Activated CD8-positive, alpha-beta memory T cell treated with anti-CD3 and anti-CD28 coated beads, Interleukin-2, amount 10 ng/mL, durations not matched to agents 7 days and 5 days (primary cell): ENCODE data around the gene SLC39A3. TPM values are rescaled to one million over a fixed set of nuclear protein-coding genes. Genes with fewer than 3 reads are reported as not detected.

Source experiments
- ATAC-seq: fragments of 150-1000 bp; cut with Tn5 transposase; one replicate; pipeline ENCODE4 v1.10.0; 2021; ENCODE audit warnings: moderate library complexity
- CTCF ChIA-PET: fragments of 350-600 bp; sonication (Branson Sonifier 250); formaldehyde crosslinking; loops from one replicate; lab custom pipeline; 2021; ENCODE audit warnings: antibody characterized with exemption; lab: Charles Lee
- DNase-seq: peaks from one replicate; pipeline ENCODE4 v3.0.0-alpha.2; 2020
- H3K27ac Mint-ChIP-seq: one replicate; pipeline ENCODE4 v1.8.0; 2021; ENCODE audit warnings: mild to moderate bottlenecking, mixed read lengths
- H3K27me3 Mint-ChIP-seq: one replicate; pipeline ENCODE4 v1.8.0; 2021; ENCODE audit warnings: mixed read lengths
- H3K36me3 Mint-ChIP-seq: one replicate; pipeline ENCODE4 v1.8.0; 2021; ENCODE audit warnings: mild to moderate bottlenecking, mixed read lengths
- H3K4me1 Mint-ChIP-seq: one replicate; pipeline ENCODE4 v1.8.0; 2021; ENCODE audit warnings: mixed read lengths
- H3K4me3 Mint-ChIP-seq: one replicate; pipeline ENCODE4 v1.8.0; 2021; ENCODE audit warnings: mild to moderate bottlenecking, moderate library complexity, mixed read lengths
- H3K9me3 Mint-ChIP-seq: one replicate; pipeline ENCODE4 v1.8.0; 2022; ENCODE audit warnings: low read depth, mixed read lengths
- total RNA-seq, 2 experiments: library from RNA; stranded (reverse); gene quantifications; one replicate each; pipeline ENCODE4 v1.2.3, GENCODE V29; 2021

The SLC39A3 gene
- total RNA-seq, 2 experiments from 2014 or later, result 36.9 to 41.3 TPM

DNA sequence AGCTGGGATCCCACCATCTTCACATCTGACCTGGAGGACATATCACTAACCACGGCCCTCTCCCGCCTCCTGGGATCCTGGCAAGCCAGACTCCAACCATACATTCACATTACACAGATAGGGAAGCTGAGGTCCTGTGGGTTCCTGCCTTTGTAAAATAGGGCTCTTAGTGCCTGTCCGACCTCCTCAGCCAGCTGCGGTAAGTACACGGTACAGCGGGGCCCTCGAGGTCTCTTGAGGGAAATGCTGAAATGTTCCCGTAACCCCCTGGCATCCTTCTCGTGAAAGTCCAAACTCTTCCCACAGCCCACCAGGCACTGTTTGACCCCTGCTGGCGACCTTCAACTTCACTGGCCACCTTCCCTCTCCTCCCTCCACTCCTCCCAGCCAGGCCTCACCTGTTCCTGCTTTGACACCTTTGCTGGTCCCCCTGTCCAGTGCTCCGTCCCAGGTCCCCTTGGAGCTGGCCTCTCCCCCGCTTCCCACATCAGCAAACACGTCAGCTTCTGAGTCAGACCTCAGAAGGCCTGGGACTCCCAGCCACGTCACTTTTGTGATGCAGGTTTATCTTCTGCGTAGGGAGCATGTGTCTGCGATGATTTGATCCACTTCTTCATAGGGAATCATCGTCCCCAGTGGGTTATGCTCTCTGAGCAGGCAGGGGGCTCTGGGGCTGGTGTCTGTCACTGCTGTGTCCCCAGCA lies 28.5 kb downstream of the SLC39A3 start:
- Mint-ChIP-seq H3K27me3 (no peaks in the 10 kb centered on the region), H3K4me3 (no peak overlapping the region), H3K27ac (no peak overlapping the region), H3K4me1 (peaks cover 3% of the 10 kb centered on the region), H3K36me3 (peaks cover 3% of the 10 kb centered on the region), H3K9me3 (peaks cover 10% of the 10 kb centered on the region)
- DNase-seq (no peak), ATAC-seq (no peak)
- CTCF ChIA-PET, result interaction anchor here (0.7 to 1.1 kb wide), 2 partner anchors 12 to 63 kb away, joined by 3 read pairs; no protein-coding TSS in a partner anchor

DNA sequence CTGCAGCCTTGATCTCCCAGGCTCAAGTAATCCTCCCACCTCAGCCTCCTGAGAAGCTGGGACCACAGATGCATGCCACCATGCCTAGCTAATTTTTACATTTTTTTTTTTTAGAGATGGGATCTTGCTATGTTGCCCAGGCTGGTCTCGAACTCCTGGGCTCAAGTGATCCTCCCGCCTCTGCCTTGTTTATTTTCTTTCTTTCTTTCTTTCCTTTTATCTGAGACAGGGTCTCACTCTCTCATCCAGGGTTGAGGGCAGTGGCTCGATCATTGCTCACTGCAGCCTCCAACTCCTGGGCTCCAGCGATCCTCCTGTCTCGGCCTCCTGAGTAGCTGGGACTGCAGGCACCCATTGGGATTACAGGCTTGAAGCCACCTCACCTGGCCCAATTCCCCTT lies 33.6 kb downstream of the SLC39A3 start:
- H3K27me3 Mint-ChIP-seq, result peaks cover 5% of the 10 kb centered on the region
- ATAC-seq (no peak), DNase-seq (no peak)
- H3K36me3 Mint-ChIP-seq, result no peaks in the 10 kb centered on the region
- H3K27ac Mint-ChIP-seq, result no peak overlapping the region
- H3K4me3 Mint-ChIP-seq, result no peak overlapping the region
- CTCF ChIA-PET, result no interaction called here
- H3K9me3 Mint-ChIP-seq, result no peaks in the 10 kb centered on the region
- peaks cover 6% of the 10 kb centered on the region for H3K4me1 Mint-ChIP-seq

DNA sequence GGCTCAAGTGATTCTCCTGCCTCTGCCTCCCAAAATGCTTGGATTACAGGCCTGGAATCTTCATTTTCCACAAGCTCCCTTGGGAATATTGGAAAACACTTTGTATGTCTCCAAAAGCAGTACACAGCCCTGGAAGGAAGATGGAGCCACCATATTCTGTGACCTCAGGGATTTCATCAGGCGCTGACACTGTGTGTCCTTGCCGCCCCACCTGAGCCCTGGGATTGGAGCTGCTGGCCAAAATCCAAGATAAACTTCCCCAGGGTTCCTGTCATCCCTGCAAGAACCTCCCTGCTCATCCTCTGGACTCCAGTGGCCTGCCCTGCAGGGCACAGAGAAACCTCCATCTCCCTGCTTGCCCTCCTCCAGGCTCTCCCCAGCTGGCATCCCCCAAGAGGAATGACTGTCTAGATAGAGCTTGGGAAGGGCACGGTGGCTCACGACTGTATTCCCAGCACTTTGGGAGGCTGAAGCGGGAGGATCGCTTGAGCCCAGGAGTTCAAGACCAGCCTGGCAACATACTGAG lies 36.1 kb downstream of the SLC39A3 start:
- ATAC-seq (no peak), DNase-seq (no peak)
- Mint-ChIP-seq H3K27ac (no peak overlapping the region), H3K4me1 (peaks cover 5% of the 10 kb centered on the region), H3K9me3 (no peaks in the 10 kb centered on the region), H3K27me3 (peaks cover 7% of the 10 kb centered on the region), H3K36me3 (no peaks in the 10 kb centered on the region), H3K4me3 (no peak overlapping the region)
- CTCF ChIA-PET, result interaction anchor here (0.6 kb wide), 1 partner anchor 271 kb away, joined by 3 read pairs; no protein-coding TSS in a partner anchor

DNA sequence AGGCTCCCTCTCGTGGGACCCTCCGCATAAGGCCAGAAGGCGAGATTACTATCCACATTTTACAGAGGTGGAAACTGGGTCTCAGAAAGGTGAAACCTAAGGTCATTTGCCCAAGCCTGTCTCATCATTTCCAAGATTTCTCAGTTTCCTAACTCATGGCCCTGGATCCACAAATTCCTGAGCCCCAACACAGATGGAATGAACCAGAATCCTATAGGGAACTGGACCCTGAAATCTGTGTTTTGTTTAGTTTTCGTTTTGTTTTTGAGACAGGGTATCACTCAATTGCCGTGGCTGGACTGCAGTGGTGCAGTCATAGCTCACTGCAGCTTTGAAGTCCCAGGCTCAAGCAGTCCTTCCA lies 36.8 kb downstream of the SLC39A3 start:
- Mint-ChIP-seq H3K27me3 (peaks cover 7% of the 10 kb centered on the region), H3K9me3 (no peaks in the 10 kb centered on the region), H3K4me3 (no peak overlapping the region), H3K4me1 (peaks cover 7% of the 10 kb centered on the region), H3K27ac (no peak overlapping the region), H3K36me3 (no peaks in the 10 kb centered on the region)
- no peak for DNase-seq
- CTCF ChIA-PET, result interaction anchor here (0.6 kb wide), 1 partner anchor 272 kb away, joined by 3 read pairs; no protein-coding TSS in a partner anchor
- no peak for ATAC-seq

DNA sequence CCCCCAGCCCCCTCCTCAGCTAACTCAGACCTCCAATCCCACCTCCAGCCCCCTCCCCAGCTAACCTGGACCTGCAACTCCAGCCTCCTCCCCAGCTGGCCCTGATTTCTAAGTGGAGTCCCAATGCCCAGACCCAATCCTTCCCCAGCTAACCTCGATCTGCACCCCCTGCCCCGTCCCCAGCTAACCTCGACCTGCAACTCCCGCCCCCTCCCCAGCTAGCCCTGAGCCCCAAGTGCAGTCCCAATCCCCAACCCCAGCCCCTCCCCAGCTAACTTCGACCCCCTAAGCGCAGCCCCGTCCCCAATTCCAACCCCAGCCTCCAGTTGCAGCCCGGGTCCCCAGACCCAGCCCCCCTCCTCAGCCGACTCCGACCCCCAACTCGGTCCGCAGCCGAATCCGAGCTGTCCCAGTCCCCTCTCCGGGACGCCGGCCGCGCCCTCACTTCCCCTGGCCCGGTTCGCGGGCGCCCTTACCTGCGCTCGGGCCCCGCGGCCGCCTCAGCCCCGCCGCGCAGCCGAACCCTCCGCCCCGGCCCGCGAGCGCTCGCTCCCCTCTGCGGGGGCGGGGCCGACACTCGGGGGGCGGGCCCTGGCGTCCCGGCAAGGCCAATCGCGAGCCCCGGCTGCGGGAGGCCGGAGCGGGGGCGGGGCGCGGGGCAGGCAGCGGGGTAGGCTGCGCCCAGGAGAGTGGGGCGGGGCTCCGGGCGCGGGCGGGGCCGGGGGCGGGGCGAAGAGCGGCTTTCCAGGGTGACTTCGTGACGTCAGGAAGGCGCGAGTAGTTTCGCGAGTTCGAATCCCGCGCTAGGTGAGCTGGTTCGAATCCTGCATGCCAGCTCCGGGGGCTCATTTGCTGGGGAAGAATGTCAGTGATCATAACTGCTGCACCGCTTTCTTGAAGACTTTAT lies 37.4 kb downstream of the SLC39A3 start, which contains the start of gene GNG7:
Gene GNG7, minus strand, starts transcription at position 525 of the 907 bp plus-strand sequence. CDS start 182,006 bp downstream, outside the sequence.
- CTCF ChIA-PET, result interaction anchor here (1.0 to 1.4 kb wide), 3 partner anchors 48 to 402 kb away, joined by 3 to 6 read pairs (median 4); no protein-coding TSS in a partner anchor
- ATAC-seq (peak; percentile 100), DNase-seq (peak; percentile 92)
- no peaks in the 10 kb centered on the region for H3K36me3 Mint-ChIP-seq
- no peaks in the 10 kb centered on the region for H3K9me3 Mint-ChIP-seq
- H3K4me1 Mint-ChIP-seq, result peaks cover 7% of the 10 kb centered on the region
- H3K4me3 Mint-ChIP-seq, result peak within 1 kb of the TSS; percentile 13
- no peak within 1 kb of the TSS for H3K27ac Mint-ChIP-seq
- peaks cover 7% of the 10 kb centered on the region for H3K27me3 Mint-ChIP-seq

DNA sequence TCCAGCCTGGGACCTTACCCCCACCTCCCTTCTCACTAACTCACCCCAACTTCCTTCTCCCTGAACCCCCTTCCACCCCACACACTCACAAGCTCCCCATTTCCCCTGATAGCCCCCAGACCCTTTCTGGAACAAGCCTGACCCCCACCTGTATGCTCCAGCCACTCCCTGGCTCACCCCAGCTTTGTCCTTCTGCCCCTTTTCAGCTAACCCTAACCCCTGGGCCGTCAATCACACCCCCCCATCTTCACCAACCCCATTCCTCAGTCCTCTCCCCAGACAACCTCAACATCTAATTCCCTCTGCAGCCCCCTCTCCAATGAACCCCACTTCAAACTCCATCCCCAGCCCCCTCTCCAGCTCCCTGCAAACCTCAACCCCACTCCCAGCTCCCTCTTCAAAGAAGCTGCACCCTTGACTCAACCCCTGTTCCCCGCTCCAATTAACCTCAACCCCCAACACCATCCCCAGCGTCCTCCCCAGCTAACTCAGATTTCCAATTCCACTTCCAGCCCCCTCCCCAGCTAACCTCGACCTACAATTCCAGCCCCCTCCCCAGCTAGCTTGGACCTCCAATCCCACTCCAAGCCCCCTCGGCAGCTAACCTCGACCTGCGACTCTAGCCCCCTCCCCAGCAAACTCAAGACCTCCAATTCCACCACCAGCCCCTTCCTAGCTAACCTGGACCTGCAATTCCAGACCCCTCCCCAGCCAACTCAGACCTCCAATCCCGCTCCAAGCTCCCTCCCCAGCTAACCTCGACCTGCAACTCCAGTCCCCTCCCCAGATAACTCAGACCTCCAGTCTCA lies 38.3 kb downstream of the SLC39A3 start:
- Mint-ChIP-seq H3K4me3 (peak overlapping the region; percentile 13), H3K9me3 (no peaks in the 10 kb centered on the region), H3K36me3 (no peaks in the 10 kb centered on the region), H3K27ac (no peak overlapping the region), H3K27me3 (peaks cover 7% of the 10 kb centered on the region), H3K4me1 (peaks cover 7% of the 10 kb centered on the region)
- no peak for DNase-seq
- no peak for ATAC-seq
- CTCF ChIA-PET, result interaction anchor here (0.7 to 1.4 kb wide), 4 partner anchors 49 to 402 kb away, joined by 3 to 6 read pairs (median 4); no protein-coding TSS in a partner anchor

DNA sequence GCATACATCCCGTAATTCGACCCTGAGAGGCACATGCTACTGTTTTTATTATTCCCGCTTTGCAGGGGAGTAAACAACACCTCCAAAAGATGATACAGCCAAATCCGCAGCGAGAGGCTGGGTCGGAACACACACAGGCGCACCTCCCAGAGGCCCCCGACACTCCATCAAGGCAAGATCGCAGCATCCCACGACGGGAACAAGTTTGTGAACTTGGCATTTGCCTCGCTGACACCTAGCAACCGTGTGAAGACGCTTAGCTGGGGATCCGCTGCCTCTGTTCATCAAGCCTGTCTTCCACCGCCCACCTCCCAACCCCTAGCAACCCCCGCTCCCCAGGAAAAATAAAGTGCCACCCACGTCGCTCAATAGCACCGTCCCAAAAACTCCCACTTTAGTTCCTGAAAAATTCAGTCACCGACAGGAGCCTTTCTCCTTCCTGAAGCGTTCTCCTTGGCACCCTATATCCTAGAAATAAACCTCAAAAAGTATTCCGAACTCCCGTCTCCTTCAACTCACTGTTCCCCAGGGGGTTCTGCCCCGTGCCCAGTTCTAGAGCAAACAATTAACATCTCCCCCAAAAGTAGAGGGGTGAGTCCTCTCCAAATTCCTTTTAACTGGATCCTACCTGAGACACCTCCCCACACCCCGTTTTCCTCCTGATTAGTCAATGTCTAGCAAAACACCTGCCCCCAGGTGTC lies 39.0 kb downstream of the SLC39A3 start:
- no peak for ATAC-seq
- no peak for DNase-seq
- H3K9me3 Mint-ChIP-seq, result no peaks in the 10 kb centered on the region
- H3K27me3 Mint-ChIP-seq, result peaks cover 7% of the 10 kb centered on the region
- peaks cover 7% of the 10 kb centered on the region for H3K4me1 Mint-ChIP-seq
- CTCF ChIA-PET, result interaction anchor here (0.7 to 1.4 kb wide), 2 partner anchors 49 to 365 kb away, joined by 3 read pairs; no protein-coding TSS in a partner anchor
- H3K4me3 Mint-ChIP-seq, result no peak overlapping the region
- H3K36me3 Mint-ChIP-seq, result no peaks in the 10 kb centered on the region
- no peak overlapping the region for H3K27ac Mint-ChIP-seq

DNA sequence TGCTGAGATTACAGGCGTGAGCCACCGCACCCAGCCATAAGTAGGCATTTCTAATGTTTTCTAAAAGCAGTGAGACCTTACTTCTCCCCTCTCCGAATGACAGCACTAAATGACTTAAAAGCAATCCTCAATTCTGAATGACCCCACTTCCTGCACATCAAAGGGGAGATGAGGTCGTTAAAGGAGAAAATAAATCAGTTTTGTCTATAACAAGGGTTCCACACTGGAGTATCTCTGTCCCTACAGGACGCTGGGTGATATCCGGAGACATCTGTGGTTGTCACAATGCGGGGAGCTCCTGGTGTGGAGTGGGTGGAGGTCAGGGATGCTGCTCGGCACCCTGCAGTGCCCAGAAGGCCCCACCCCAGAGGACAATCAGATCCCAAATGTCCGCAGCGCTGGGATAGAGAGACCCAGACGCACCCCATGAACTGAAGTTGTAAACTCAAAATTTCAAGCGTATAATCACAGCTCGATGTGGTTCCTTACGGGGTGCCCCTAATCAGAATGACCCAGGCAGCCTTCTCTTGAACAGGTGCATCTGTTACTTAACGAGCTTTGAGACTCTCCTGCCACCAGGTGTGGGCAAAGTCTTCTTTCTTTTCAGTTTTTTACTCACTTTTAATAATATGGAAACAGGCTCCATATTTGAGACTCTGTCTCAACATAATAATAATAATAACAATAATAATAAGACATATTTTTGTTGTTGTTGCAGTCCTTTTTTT lies 40.2 kb downstream of the SLC39A3 start:
- no peak for DNase-seq
- no peak overlapping the region for H3K4me3 Mint-ChIP-seq
- peaks cover 7% of the 10 kb centered on the region for H3K27me3 Mint-ChIP-seq
- peaks cover 7% of the 10 kb centered on the region for H3K4me1 Mint-ChIP-seq
- no peak overlapping the region for H3K27ac Mint-ChIP-seq
- ATAC-seq, result no peak
- no peaks in the 10 kb centered on the region for H3K36me3 Mint-ChIP-seq
- no peaks in the 10 kb centered on the region for H3K9me3 Mint-ChIP-seq
- CTCF ChIA-PET, result interaction anchor here (0.6 to 2.0 kb wide), 3 partner anchors 11 to 1622 kb away, joined by 3 to 8 read pairs (median 3); no protein-coding TSS in a partner anchor

DNA sequence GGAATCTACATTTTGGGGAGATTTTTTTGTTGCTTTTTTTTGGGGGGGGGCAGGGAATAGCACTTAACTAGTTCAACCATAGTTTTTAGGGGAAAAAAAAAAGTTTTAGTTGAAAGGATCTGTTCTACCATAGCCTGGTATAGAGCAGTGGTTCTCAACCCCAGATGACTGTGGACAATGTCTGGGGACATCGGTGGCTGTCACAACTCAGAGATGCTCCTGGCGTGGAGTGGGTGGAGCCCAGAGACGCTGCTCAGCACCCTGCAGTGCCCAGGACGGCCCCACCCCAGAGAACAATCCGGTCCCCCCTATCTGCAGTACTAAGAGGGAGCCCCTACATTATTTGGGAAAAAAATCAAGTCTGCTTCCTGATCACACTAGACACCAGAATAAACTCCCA lies 45.6 kb downstream of the SLC39A3 start:
- H3K36me3 Mint-ChIP-seq, result no peaks in the 10 kb centered on the region
- H3K4me1 Mint-ChIP-seq, result peaks cover 3% of the 10 kb centered on the region
- H3K4me3 Mint-ChIP-seq, result no peak overlapping the region
- CTCF ChIA-PET, result interaction anchor here (1.2 kb wide), 1 partner anchor 410 kb away, joined by 3 read pairs; no protein-coding TSS in a partner anchor
- H3K27ac Mint-ChIP-seq, result no peak overlapping the region
- no peak for ATAC-seq
- no peaks in the 10 kb centered on the region for H3K27me3 Mint-ChIP-seq
- H3K9me3 Mint-ChIP-seq, result no peaks in the 10 kb centered on the region
- no peak for DNase-seq

DNA sequence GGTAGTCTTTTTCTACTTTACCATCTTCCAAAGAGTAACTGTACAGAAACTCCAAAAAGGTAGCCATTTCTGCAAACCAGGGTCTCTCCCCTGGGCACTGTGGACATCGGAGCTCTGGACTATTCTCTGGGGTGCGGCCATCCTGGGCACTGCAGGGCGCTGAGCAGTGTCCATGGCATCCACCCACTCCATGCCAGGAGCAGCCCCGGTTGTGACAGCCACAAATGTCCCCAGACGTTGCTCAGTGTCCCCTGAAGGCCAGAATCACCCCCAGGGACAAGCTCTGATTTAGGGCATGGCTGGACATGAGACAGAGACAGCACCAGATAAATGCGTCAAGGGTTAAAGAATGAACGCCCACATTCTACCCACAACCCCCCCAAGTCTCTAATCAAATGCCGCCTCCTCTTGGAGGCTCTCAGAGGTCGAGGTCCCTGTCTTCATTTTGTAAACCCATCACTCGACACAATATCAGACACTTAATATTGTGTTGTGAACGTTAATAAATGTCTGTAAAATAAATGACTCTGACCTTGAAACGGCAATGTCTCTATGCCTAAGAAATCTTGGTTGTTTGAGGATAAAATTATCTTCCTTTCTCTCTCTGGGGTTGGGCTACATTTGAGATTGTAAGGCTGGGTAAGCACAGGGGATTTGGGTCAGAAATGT lies 46.2 kb downstream of the SLC39A3 start:
- no peak overlapping the region for H3K4me3 Mint-ChIP-seq
- H3K27ac Mint-ChIP-seq, result no peak overlapping the region
- CTCF ChIA-PET, result interaction anchor here (0.8 to 1.2 kb wide), 2 partner anchors 45 to 410 kb away, joined by 3 read pairs; no protein-coding TSS in a partner anchor
- H3K27me3 Mint-ChIP-seq, result no peaks in the 10 kb centered on the region
- no peaks in the 10 kb centered on the region for H3K36me3 Mint-ChIP-seq
- H3K9me3 Mint-ChIP-seq, result no peaks in the 10 kb centered on the region
- no peak for DNase-seq
- peaks cover under 1% of the 10 kb centered on the region for H3K4me1 Mint-ChIP-seq
- no peak for ATAC-seq

DNA sequence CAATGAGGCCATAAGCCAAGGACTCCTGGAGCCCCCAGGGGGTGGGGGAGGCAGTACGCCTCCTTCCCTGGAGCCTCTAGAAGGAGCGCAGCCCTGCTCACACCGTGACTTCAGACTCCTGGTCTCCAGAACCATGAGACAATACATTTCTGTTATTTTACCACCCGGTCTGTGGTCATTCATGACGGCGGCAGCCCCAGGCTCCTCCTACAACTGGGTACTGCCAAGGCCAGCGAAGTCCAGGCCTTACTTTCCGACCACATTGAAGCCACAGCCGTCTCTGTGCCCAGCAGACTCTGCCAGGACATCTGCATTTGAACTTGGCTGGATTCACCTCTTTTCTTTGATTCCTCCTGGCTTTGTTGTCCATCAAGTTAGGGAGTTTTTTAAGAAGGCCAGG lies 47.9 kb downstream of the SLC39A3 start:
- no peaks in the 10 kb centered on the region for H3K27me3 Mint-ChIP-seq
- H3K4me1 Mint-ChIP-seq, result no peaks in the 10 kb centered on the region
- H3K36me3 Mint-ChIP-seq, result no peaks in the 10 kb centered on the region
- ATAC-seq, result no peak
- H3K27ac Mint-ChIP-seq, result no peak overlapping the region
- no peak for DNase-seq
- H3K4me3 Mint-ChIP-seq, result no peak overlapping the region
- no peaks in the 10 kb centered on the region for H3K9me3 Mint-ChIP-seq
- CTCF ChIA-PET, result no interaction called here
